Activated CD4-positive, CD25-positive, alpha-beta regulatory T cell treated with anti-CD3 and anti-CD28 coated beads, Interleukin-2, amount 50 U/mL, for 16 hours (primary cell): ENCODE data around the gene MAZ.
"Not testable (repeated sequence)": the region's sequence is repeated elsewhere in the genome, so short reads cannot be mapped to it uniquely, and the experiment has no call there.

ENCODE experiments used
- DNase-seq: peaks from one replicate; pipeline ENCODE4 v3.0.0-alpha.2; 2020; ENCODE audit warnings: low read depth, low spot score

The MAZ gene

GRCh38 chr16:29825145-29826044, 19.1 kb downstream of the MAZ start:
- no peak for DNase-seq

GRCh38 chr16:29826342-29826695, 20.0 kb downstream of the MAZ start:
- no peak for DNase-seq

GRCh38 chr16:29830774-29831173, 24.4 kb downstream of the MAZ start:
- DNase-seq = no peak

GRCh38 chr16:29831490-29831889, 25.2 kb downstream of the MAZ start:
- DNase-seq = no peak

GRCh38 chr16:29833219-29833618, 26.9 kb downstream of the MAZ start:
- DNase-seq = not testable (repeated sequence)

GRCh38 chr16:29834079-29834478, 27.8 kb downstream of the MAZ start:
- no peak for DNase-seq

GRCh38 chr16:29835926-29836325, 29.6 kb downstream of the MAZ start:
- no peak for DNase-seq

GRCh38 chr16:29836623-29837022, 30.3 kb downstream of the MAZ start:
- DNase-seq = no peak

- DNase-seq = no peak
Observed at GRCh38 chr16:29837841-29838240, 31.5 kb downstream of the MAZ start.

GRCh38 chr16:29839822-29840221, 33.5 kb downstream of the MAZ start:
- no peak for DNase-seq

- no peak for DNase-seq
Observed at GRCh38 chr16:29840240-29840639, 33.9 kb downstream of the MAZ start.

GRCh38 chr16:29841631-29842030, 35.3 kb downstream of the MAZ start:
- DNase-seq = no peak

GRCh38 chr16:29842732-29843346, 36.5 kb downstream of the MAZ start:
- DNase-seq = no peak

- no peak for DNase-seq
Observed at GRCh38 chr16:29843931-29844330, 37.6 kb downstream of the MAZ start.

GRCh38 chr16:29844575-29845331, 38.4 kb downstream of the MAZ start:
- no peak for DNase-seq

GRCh38 chr16:29845656-29846055, 39.3 kb downstream of the MAZ start:
- DNase-seq = no peak

- peak; percentile 55 for DNase-seq
Observed at GRCh38 chr16:29848420-29849297, 42.3 kb downstream of the MAZ start.

- no peak for DNase-seq
Observed at GRCh38 chr16:29849505-29849904, 43.2 kb downstream of the MAZ start.

- no peak for DNase-seq
Observed at GRCh38 chr16:29850998-29851397, 44.7 kb downstream of the MAZ start.

- DNase-seq = no peak
Observed at GRCh38 chr16:29852654-29853053, 46.3 kb downstream of the MAZ start.

- DNase-seq = no peak
Observed at GRCh38 chr16:29854520-29855100, 48.3 kb downstream of the MAZ start.
